ENCODE data around the gene HSPB9. TPM values are rescaled to one million over a fixed set of nuclear protein-coding genes. Genes with fewer than 3 reads are reported as not detected.

HSPB9 gene
- total RNA-seq, 1 experiment from 2014 or later, result 0.46 TPM

DNA sequence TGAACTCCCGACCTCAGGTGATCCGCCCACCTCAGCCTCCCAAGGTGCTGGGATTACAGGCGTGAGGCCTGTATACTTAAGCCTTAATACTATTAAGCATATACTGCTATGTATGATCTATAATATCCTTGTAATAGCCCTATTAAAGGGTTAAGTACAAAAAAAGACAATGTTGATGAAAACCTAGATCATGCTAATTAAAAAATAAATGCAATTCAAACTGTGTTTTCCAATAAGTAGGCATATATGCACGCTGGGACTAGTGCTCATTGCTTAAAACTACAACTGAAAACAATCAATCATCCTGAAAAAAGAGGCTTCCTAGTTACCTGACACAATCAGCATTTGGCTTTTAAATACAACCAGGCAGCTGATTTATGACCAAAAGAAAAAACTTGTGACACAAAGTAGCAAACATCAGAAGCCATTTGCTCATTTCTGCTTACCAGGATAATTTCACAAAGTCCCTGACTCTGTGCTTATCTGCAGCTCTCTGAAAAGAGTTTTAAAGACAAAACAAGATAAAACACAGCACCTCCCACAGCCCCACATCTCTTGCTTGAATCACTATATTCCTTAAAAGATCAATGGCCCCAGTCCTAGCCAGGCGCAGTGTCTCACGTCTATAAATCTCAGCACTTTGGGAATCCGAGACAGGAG, 35.4 kb upstream of the HSPB9 start (continued):
- TF ChIP-seq, protein P1, sequence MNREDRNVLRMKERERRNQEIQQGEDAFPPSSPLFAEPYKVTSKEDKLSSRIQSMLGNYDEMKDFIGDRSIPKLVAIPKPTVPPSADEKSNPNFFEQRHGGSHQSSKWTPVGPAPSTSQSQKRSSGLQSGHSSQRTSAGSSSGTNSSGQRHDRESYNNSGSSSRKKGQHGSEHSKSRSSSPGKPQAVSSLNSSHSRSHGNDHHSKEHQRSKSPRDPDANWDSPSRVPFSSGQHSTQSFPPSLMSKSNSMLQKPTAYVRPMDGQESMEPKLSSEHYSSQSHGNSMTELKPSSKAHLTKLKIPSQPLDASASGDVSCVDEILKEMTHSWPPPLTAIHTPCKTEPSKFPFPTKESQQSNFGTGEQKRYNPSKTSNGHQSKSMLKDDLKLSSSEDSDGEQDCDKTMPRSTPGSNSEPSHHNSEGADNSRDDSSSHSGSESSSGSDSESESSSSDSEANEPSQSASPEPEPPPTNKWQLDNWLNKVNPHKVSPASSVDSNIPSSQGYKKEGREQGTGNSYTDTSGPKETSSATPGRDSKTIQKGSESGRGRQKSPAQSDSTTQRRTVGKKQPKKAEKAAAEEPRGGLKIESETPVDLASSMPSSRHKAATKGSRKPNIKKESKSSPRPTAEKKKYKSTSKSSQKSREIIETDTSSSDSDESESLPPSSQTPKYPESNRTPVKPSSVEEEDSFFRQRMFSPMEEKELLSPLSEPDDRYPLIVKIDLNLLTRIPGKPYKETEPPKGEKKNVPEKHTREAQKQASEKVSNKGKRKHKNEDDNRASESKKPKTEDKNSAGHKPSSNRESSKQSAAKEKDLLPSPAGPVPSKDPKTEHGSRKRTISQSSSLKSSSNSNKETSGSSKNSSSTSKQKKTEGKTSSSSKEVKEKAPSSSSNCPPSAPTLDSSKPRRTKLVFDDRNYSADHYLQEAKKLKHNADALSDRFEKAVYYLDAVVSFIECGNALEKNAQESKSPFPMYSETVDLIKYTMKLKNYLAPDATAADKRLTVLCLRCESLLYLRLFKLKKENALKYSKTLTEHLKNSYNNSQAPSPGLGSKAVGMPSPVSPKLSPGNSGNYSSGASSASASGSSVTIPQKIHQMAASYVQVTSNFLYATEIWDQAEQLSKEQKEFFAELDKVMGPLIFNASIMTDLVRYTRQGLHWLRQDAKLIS (CRISPR knock-in tag; IDR thresholded peaks at IDR 0.05; ENCODE audit: borderline replicate concordance), result no peak
- TF ChIP-seq, protein P2, sequence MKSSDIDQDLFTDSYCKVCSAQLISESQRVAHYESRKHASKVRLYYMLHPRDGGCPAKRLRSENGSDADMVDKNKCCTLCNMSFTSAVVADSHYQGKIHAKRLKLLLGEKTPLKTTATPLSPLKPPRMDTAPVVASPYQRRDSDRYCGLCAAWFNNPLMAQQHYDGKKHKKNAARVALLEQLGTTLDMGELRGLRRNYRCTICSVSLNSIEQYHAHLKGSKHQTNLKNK (CRISPR knock-in tag; IDR thresholded peaks at IDR 0.05), result no peak
- TF ChIP-seq ZNF232 (CRISPR knock-in tag; IDR thresholded peaks at IDR 0.05) (no peak), TP53 (CRISPR knock-in tag; IDR thresholded peaks at IDR 0.05) (no peak)
- TF ChIP-seq, protein P3, sequence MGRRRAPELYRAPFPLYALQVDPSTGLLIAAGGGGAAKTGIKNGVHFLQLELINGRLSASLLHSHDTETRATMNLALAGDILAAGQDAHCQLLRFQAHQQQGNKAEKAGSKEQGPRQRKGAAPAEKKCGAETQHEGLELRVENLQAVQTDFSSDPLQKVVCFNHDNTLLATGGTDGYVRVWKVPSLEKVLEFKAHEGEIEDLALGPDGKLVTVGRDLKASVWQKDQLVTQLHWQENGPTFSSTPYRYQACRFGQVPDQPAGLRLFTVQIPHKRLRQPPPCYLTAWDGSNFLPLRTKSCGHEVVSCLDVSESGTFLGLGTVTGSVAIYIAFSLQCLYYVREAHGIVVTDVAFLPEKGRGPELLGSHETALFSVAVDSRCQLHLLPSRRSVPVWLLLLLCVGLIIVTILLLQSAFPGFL (CRISPR knock-in tag; IDR thresholded peaks at IDR 0.05; ENCODE audit: borderline replicate concordance), result no peak
- TF ChIP-seq, protein P4, sequence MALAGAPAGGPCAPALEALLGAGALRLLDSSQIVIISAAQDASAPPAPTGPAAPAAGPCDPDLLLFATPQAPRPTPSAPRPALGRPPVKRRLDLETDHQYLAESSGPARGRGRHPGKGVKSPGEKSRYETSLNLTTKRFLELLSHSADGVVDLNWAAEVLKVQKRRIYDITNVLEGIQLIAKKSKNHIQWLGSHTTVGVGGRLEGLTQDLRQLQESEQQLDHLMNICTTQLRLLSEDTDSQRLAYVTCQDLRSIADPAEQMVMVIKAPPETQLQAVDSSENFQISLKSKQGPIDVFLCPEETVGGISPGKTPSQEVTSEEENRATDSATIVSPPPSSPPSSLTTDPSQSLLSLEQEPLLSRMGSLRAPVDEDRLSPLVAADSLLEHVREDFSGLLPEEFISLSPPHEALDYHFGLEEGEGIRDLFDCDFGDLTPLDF (CRISPR knock-in tag; IDR thresholded peaks at IDR 0.05), result no peak
- TF ChIP-seq, protein P5, sequence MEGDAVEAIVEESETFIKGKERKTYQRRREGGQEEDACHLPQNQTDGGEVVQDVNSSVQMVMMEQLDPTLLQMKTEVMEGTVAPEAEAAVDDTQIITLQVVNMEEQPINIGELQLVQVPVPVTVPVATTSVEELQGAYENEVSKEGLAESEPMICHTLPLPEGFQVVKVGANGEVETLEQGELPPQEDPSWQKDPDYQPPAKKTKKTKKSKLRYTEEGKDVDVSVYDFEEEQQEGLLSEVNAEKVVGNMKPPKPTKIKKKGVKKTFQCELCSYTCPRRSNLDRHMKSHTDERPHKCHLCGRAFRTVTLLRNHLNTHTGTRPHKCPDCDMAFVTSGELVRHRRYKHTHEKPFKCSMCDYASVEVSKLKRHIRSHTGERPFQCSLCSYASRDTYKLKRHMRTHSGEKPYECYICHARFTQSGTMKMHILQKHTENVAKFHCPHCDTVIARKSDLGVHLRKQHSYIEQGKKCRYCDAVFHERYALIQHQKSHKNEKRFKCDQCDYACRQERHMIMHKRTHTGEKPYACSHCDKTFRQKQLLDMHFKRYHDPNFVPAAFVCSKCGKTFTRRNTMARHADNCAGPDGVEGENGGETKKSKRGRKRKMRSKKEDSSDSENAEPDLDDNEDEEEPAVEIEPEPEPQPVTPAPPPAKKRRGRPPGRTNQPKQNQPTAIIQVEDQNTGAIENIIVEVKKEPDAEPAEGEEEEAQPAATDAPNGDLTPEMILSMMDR (IDR thresholded peaks at IDR 0.05), result no peak

DNA sequence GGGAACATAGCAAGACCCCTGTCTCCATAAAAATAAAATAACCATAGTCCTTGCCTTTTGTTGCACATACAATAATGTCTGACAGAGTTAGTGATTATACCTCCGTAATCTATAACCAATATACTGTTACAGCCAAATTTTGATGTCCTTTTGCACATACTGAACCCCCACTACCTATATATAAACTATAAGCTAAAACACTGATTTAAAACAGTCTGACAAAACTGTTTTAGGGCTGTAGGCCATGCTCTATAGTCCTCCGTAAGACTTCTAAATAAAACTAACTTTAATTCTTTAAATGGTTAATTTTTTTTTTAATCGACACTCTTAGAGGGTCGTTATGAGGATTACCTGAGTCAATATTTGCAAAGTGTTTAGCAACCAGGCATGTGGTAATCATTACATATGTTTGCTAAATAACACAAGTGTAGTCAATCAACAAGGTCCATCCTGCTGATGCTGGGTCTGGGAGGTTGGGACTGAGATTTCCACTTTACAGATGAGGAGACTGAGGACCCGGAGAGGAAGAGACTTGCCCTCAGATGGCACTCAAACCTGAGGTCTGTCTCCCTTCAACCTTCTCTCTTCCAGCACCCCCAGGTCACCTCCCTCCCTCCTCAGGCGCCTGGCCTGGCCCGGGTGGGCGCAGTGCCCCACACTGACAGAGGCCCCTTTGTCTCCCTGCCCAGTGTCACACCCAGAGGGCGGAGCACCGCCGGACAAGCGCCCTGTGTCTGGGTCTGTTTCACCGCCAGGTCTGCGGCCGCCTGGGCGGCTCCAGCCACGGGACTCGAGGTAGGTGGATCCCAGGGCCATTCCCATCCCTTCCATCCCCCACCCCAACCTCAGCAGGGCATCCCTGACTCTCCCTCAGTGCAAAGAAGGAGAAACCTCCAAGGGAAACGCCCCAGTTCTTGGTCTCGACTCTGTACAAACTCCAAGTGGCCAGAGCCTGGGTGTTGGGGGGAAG, 34.6 kb upstream of the HSPB9 start:
- peak; percentile 29; the same call in 1 of the 2 replicates for TF ChIP-seq GABPB1 (CRISPR knock-in tag; IDR thresholded peaks at IDR 0.05)
- TF ChIP-seq SMAD4 (CRISPR knock-in tag; IDR thresholded peaks at IDR 0.05), result no peak
- Mint-ChIP-seq H3K4me1 (peaks cover 15% of the 10 kb centered on the region), H3K27me3 (ENCODE audit: low read depth) (no peaks in the 10 kb centered on the region), H3K36me3 (no peaks in the 10 kb centered on the region), H3K27ac (no peak overlapping the region), H3K9me3 (no peaks in the 10 kb centered on the region), H3K4me3 (no peak overlapping the region)
- ChIA-PET POLR2A (no interaction called here), CTCF (interaction anchor here (0.5 to 2.1 kb wide), 6 partner anchors 10 to 33 kb away, joined by 3 to 11 read pairs (median 4); partner anchors contain the start of genes KAT2A and ZNF385C)
- ATAC-seq (peak; percentile 30), DNase-seq (ENCODE audit: low spot score) (no peak)

DNA sequence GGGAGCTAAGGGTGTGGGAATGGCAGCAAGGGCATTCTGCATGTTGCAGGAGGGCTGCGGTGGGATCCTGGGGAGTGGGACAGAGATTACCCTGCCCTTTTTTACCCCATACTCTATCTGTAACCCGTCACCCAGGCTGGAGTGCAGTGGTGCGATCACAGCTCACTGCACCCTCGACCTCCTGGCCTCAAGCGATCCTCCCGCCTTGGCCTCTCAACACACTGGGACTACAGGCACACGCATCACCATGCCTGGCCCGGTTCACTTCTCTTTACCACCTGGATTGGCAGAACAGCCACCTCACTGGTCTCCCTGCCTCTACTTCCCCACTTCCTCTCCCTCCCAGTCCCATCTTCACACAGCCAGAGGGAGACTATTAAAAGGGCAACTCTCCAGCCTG, 33.9 kb upstream of the HSPB9 start:
- no peaks in the 10 kb centered on the region for H3K36me3 Mint-ChIP-seq
- no peaks in the 10 kb centered on the region for H3K9me3 Mint-ChIP-seq
- CTCF ChIA-PET, result interaction anchor here (0.6 to 2.1 kb wide), 4 partner anchors 10 to 32 kb away, joined by 3 to 11 read pairs (median 6); partner anchors contain the start of genes KAT2A and ZNF385C
- peaks cover 15% of the 10 kb centered on the region for H3K4me1 Mint-ChIP-seq
- no peak overlapping the region for H3K4me3 Mint-ChIP-seq
- POLR2A ChIA-PET, result no interaction called here
- H3K27me3 Mint-ChIP-seq (ENCODE audit: low read depth), result no peaks in the 10 kb centered on the region
- no peak for ATAC-seq
- DNase-seq (ENCODE audit: low spot score), result no peak
- H3K27ac Mint-ChIP-seq, result no peak overlapping the region; the same call in 1 of the 2 replicates
- TF ChIP-seq, protein P6, sequence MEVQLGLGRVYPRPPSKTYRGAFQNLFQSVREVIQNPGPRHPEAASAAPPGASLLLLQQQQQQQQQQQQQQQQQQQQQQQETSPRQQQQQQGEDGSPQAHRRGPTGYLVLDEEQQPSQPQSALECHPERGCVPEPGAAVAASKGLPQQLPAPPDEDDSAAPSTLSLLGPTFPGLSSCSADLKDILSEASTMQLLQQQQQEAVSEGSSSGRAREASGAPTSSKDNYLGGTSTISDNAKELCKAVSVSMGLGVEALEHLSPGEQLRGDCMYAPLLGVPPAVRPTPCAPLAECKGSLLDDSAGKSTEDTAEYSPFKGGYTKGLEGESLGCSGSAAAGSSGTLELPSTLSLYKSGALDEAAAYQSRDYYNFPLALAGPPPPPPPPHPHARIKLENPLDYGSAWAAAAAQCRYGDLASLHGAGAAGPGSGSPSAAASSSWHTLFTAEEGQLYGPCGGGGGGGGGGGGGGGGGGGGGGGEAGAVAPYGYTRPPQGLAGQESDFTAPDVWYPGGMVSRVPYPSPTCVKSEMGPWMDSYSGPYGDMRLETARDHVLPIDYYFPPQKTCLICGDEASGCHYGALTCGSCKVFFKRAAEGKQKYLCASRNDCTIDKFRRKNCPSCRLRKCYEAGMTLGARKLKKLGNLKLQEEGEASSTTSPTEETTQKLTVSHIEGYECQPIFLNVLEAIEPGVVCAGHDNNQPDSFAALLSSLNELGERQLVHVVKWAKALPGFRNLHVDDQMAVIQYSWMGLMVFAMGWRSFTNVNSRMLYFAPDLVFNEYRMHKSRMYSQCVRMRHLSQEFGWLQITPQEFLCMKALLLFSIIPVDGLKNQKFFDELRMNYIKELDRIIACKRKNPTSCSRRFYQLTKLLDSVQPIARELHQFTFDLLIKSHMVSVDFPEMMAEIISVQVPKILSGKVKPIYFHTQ (CRISPR knock-in tag; IDR thresholded peaks at IDR 0.05), result no peak
- TF ChIP-seq PRRX2 (CRISPR knock-in tag; IDR thresholded peaks at IDR 0.05) (no peak), ESRRA (CRISPR knock-in tag; IDR thresholded peaks at IDR 0.05; ENCODE audit: borderline replicate concordance) (no peak), RORB (CRISPR knock-in tag; IDR thresholded peaks at IDR 0.05) (no peak), ZNF263 (CRISPR knock-in tag; IDR thresholded peaks at IDR 0.05; ENCODE audit: low read depth) (no peak), RELA (CRISPR knock-in tag; IDR thresholded peaks at IDR 0.05; ENCODE audit: borderline replicate concordance) (no peak)
